CD4-positive, alpha-beta T cell treated with Interleukin-10 for 1 hour (primary cell): ENCODE data around the gene HTT.
"Not testable (repeated sequence)": the region's sequence is repeated elsewhere in the genome, so short reads cannot be mapped to it uniquely, and the experiment has no call there.

ENCODE experiments used
- DNase-seq: peaks from one replicate; pipeline ENCODE4 v3.0.0-alpha.2; 2020

Gene HTT

GRCh38 chr4:3085948-3086670 lies 11.6 kb downstream of the HTT start:
- no peak for DNase-seq

GRCh38 chr4:3087115-3087797 lies 12.8 kb downstream of the HTT start:
- DNase-seq = no peak

- DNase-seq = no peak
These were observed 17.0 kb downstream of the HTT start for GRCh38 chr4:3091464-3091863.

- not testable (repeated sequence) for DNase-seq
These were observed 20.2 kb downstream of the HTT start for GRCh38 chr4:3094701-3095100.

- no peak for DNase-seq
These were observed 21.7 kb downstream of the HTT start for GRCh38 chr4:3096202-3096601.

GRCh38 chr4:3098346-3098745 lies 23.9 kb downstream of the HTT start:
- no peak for DNase-seq

GRCh38 chr4:3106339-3107186 lies 32.1 kb downstream of the HTT start:
- DNase-seq = peak; percentile 83

GRCh38 chr4:3107271-3107670 lies 32.8 kb downstream of the HTT start:
- no peak for DNase-seq

GRCh38 chr4:3107691-3108121 lies 33.2 kb downstream of the HTT start:
- no peak for DNase-seq

GRCh38 chr4:3108211-3108610 lies 33.7 kb downstream of the HTT start:
- no peak for DNase-seq

- no peak for DNase-seq
These were observed 37.0 kb downstream of the HTT start for GRCh38 chr4:3111461-3111860.

- DNase-seq = no peak
These were observed 37.7 kb downstream of the HTT start for GRCh38 chr4:3112201-3112600.

- no peak for DNase-seq
These were observed 38.4 kb downstream of the HTT start for GRCh38 chr4:3112609-3113469.

GRCh38 chr4:3114377-3114776 lies 39.9 kb downstream of the HTT start:
- no peak for DNase-seq

GRCh38 chr4:3115637-3116270 lies 41.3 kb downstream of the HTT start:
- no peak for DNase-seq

GRCh38 chr4:3116955-3117354 lies 42.5 kb downstream of the HTT start:
- no peak for DNase-seq

GRCh38 chr4:3118312-3118711 lies 43.8 kb downstream of the HTT start:
- no peak for DNase-seq

GRCh38 chr4:3119464-3119863 lies 45.0 kb downstream of the HTT start:
- DNase-seq = no peak

GRCh38 chr4:3121110-3121509 lies 46.6 kb downstream of the HTT start:
- no peak for DNase-seq

GRCh38 chr4:3121596-3121995 lies 47.1 kb downstream of the HTT start:
- DNase-seq = no peak

GRCh38 chr4:3122081-3122563 lies 47.6 kb downstream of the HTT start:
- no peak for DNase-seq

- no peak for DNase-seq
These were observed 48.7 kb downstream of the HTT start for GRCh38 chr4:3123181-3123671.
